Neural progenitor cell (in vitro differentiated cells): ENCODE data around the gene CCDC68. TPM values are rescaled to one million over a fixed set of nuclear protein-coding genes. Genes with fewer than 3 reads are reported as not detected.

Experiments
- DNase-seq: peaks from one replicate; pipeline ENCODE4 v3.0.0-alpha.2; 2016; ENCODE audit warnings: low spot score
- H2AFZ ChIP-seq: fragments of 200-600 bp; sonication (generic); replicated peaks from 2 replicates; pipeline ENCODE4 v1.6.1; 2016; ENCODE audit warnings: antibody characterized with exemption
- H3F3A ChIP-seq: fragments of 200-600 bp; sonication (generic); 2 replicates; pipeline ENCODE4 v1.6.1; 2016; ENCODE audit warnings: antibody characterized with exemption, low read depth
- H3K27ac ChIP-seq: fragments of 200-600 bp; sonication (generic); 2 replicates; pipeline ENCODE4 v1.5.1; 2016; ENCODE audit warnings: mild to moderate bottlenecking
- H3K27me3 ChIP-seq: fragments of 200-600 bp; sonication (generic); 2 replicates; pipeline ENCODE4 v1.6.1; 2016; ENCODE audit warnings: mild to moderate bottlenecking, moderate library complexity
- H3K36me3 ChIP-seq: fragments of 200-600 bp; sonication (generic); 2 replicates; pipeline ENCODE4 v1.5.1; 2016
- H3K4me1 ChIP-seq: fragments of 200-600 bp; sonication (generic); 2 replicates; pipeline ENCODE4 v1.6.1; 2016; ENCODE audit warnings: mixed run types
- H3K4me2 ChIP-seq: fragments of 200-600 bp; sonication (generic); 2 replicates; pipeline ENCODE4 v1.6.1; 2016
- H3K4me3 ChIP-seq: fragments of 200-600 bp; sonication (generic); 2 replicates; pipeline ENCODE4 v1.5.1; 2016
- H3K79me2 ChIP-seq: fragments of 200-600 bp; sonication (generic); 2 replicates; pipeline ENCODE4 v1.6.1; 2016; ENCODE audit warnings: low read depth
- H3K9ac ChIP-seq: fragments of 200-600 bp; sonication (generic); 2 replicates; pipeline ENCODE4 v1.6.1; 2016
- H3K9me3 ChIP-seq: fragments of 200-600 bp; sonication (generic); 2 replicates; pipeline ENCODE4 v1.5.1; 2016; ENCODE audit warnings: low read depth
- H4K20me1 ChIP-seq: fragments of 200-600 bp; sonication (generic); 2 replicates; pipeline ENCODE4 v1.6.1; 2016; ENCODE audit warnings: low read depth
- H3K27ac Mint-ChIP-seq: 3 replicates; pipeline ENCODE4 v1.8.0; 2021; ENCODE audit warnings: mixed read lengths
- H3K27me3 Mint-ChIP-seq: 2 replicates; pipeline ENCODE4 v1.8.0; 2022; ENCODE audit warnings: low read depth, mild to moderate bottlenecking, inconsistent platforms, moderate library complexity, mixed read lengths; ENCODE audit not compliant: insufficient read depth
- H3K36me3 Mint-ChIP-seq: 3 replicates; pipeline ENCODE4 v1.8.0; 2021; ENCODE audit warnings: mixed read lengths
- H3K4me1 Mint-ChIP-seq: 3 replicates; pipeline ENCODE4 v1.8.0; 2021; ENCODE audit warnings: mixed read lengths
- H3K4me3 Mint-ChIP-seq: 3 replicates; pipeline ENCODE4 v1.8.0; 2021; ENCODE audit warnings: mild to moderate bottlenecking, moderate library complexity, mixed read lengths
- H3K9me3 Mint-ChIP-seq: 3 replicates; pipeline ENCODE4 v1.8.0; 2020; ENCODE audit warnings: mixed read lengths
- CTCF ChIP-seq: fragments of 200-600 bp; sonication (generic); IDR thresholded peaks from 2 replicates; pipeline ENCODE4 v1.5.1; 2017; ENCODE audit warnings: antibody characterized with exemption, mild to moderate bottlenecking
- EZH2 ChIP-seq: fragments of 200-600 bp; sonication (generic); IDR thresholded peaks from 2 replicates; pipeline ENCODE4 v1.6.1; 2017; ENCODE audit warnings: antibody characterized with exemption, mild to moderate bottlenecking, moderate library complexity
- EZH2phosphoT487 ChIP-seq: fragments of 200-600 bp; sonication (generic); IDR thresholded peaks from 2 replicates; pipeline ENCODE4 v1.6.1; 2017; ENCODE audit warnings: antibody characterized with exemption
- total RNA-seq: library from RNA; depleted of rRNA; stranded (reverse); fragments of >200 nt; gene quantifications from 2 replicates; pipeline ENCODE4 v1.2.3, GENCODE V29; 2015; ENCODE audit warnings: low replicate concordance

CCDC68 gene
- total RNA-seq, 1 donor from 2014 or later = not detected

- Histone ChIP-seq H3K4me2 (no peak overlapping the region), H2AFZ (no peak overlapping the region), H3K4me3 (no peak overlapping the region), H3K79me2 (no peaks in the 10 kb centered on the region), H3K36me3 (no peaks in the 10 kb centered on the region), H3F3A (no peaks in the 10 kb centered on the region), H3K27me3 (no peaks in the 10 kb centered on the region), H3K9ac (no peak overlapping the region), H3K4me1 (no peaks in the 10 kb centered on the region), H3K9me3 (no peaks in the 10 kb centered on the region), H4K20me1 (no peaks in the 10 kb centered on the region), H3K27ac (no peak overlapping the region)
- H3K4me1 Mint-ChIP-seq = no peaks in the 10 kb centered on the region
- H3K36me3 Mint-ChIP-seq = no peaks in the 10 kb centered on the region
- no peak overlapping the region for H3K27ac Mint-ChIP-seq
- no peaks in the 10 kb centered on the region for H3K9me3 Mint-ChIP-seq
- no peak for DNase-seq
- H3K27me3 Mint-ChIP-seq = no peaks in the 10 kb centered on the region
- TF ChIP-seq EZH2 (no peak), CTCF (no peak), EZH2phosphoT487 (no peak)
- no peak overlapping the region for H3K4me3 Mint-ChIP-seq
Measured at GRCh38 chr18:54983791-54984190, 24.5 kb upstream of the CCDC68 start.

- Histone ChIP-seq H3K4me1 (no peaks in the 10 kb centered on the region), H3K36me3 (no peaks in the 10 kb centered on the region), H3K4me3 (no peak overlapping the region), H3K27ac (no peak overlapping the region), H4K20me1 (no peaks in the 10 kb centered on the region), H3K27me3 (no peaks in the 10 kb centered on the region), H3K4me2 (no peak overlapping the region), H2AFZ (no peak overlapping the region), H3K9ac (no peak overlapping the region), H3K9me3 (no peaks in the 10 kb centered on the region), H3K79me2 (no peaks in the 10 kb centered on the region), H3F3A (no peaks in the 10 kb centered on the region)
- TF ChIP-seq EZH2 (no peak), EZH2phosphoT487 (no peak), CTCF (peak; percentile 87)
- no peaks in the 10 kb centered on the region for H3K36me3 Mint-ChIP-seq
- peaks cover 5% of the 10 kb centered on the region for H3K9me3 Mint-ChIP-seq
- DNase-seq = peak; percentile 68
- no peaks in the 10 kb centered on the region for H3K27me3 Mint-ChIP-seq
- no peak overlapping the region for H3K4me3 Mint-ChIP-seq
- H3K27ac Mint-ChIP-seq = no peak overlapping the region
- no peaks in the 10 kb centered on the region for H3K4me1 Mint-ChIP-seq
Measured at GRCh38 chr18:54983041-54983686, 23.9 kb upstream of the CCDC68 start.

GRCh38 chr18:54981076-54981475 is 21.8 kb upstream of the CCDC68 start:
- Histone ChIP-seq H3K36me3 (no peaks in the 10 kb centered on the region), H3K27ac (no peak overlapping the region), H3K4me2 (no peak overlapping the region), H3K4me3 (no peak overlapping the region), H4K20me1 (no peaks in the 10 kb centered on the region), H3K9me3 (no peaks in the 10 kb centered on the region), H3K79me2 (no peaks in the 10 kb centered on the region), H3K4me1 (no peaks in the 10 kb centered on the region), H3K27me3 (no peaks in the 10 kb centered on the region), H2AFZ (no peak overlapping the region), H3K9ac (no peak overlapping the region), H3F3A (no peaks in the 10 kb centered on the region)
- H3K9me3 Mint-ChIP-seq = peaks cover 5% of the 10 kb centered on the region
- no peaks in the 10 kb centered on the region for H3K36me3 Mint-ChIP-seq
- no peaks in the 10 kb centered on the region for H3K27me3 Mint-ChIP-seq
- H3K4me1 Mint-ChIP-seq = no peaks in the 10 kb centered on the region
- H3K4me3 Mint-ChIP-seq = no peak overlapping the region
- H3K27ac Mint-ChIP-seq = no peak overlapping the region
- TF ChIP-seq EZH2phosphoT487 = no peak
- no peak for TF ChIP-seq CTCF
- no peak for TF ChIP-seq EZH2
- DNase-seq = no peak
